ENCODE results near the gene GRID1.

GRCh38 chr10:86286236-86287109 is 80.1 kb downstream of the GRID1 start:
- TF ChIP-seq CTCF (IDR thresholded peaks at IDR 0.05), result no peak
- no peak for TF ChIP-seq POLR2AphosphoS5 (IDR thresholded peaks at IDR 0.05)
- no peak for TF ChIP-seq POLR2A (IDR thresholded peaks at IDR 0.05)

Data from breast epithelium (tissue), 3 donors.